ENCODE results near the gene SLC7A1.

SLC7A1 gene

DNA sequence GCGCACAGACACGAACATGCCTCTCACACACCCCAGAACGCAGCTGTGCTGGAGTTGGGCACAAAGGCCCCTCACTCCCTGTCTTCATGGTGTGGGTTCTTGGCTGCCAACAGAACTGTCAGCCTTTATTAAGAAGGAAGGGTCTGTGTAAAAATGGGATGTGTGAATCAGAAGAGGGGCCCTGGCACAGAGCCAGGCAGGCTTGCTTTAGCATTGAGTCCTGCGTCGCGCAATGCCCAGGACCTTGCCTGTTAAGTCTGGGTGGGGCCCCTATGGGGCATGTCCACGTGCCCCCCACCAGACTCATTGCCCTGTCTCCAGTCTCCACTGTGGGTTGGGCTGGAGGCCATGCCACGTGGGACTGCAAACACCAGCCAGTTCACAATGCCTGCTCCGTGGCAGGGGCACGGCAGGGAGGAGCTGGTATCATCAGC is 84.8 kb downstream of the SLC7A1 start:
- no peak for DNase-seq (ENCODE audit: low read depth in 2 of 2)

DNA sequence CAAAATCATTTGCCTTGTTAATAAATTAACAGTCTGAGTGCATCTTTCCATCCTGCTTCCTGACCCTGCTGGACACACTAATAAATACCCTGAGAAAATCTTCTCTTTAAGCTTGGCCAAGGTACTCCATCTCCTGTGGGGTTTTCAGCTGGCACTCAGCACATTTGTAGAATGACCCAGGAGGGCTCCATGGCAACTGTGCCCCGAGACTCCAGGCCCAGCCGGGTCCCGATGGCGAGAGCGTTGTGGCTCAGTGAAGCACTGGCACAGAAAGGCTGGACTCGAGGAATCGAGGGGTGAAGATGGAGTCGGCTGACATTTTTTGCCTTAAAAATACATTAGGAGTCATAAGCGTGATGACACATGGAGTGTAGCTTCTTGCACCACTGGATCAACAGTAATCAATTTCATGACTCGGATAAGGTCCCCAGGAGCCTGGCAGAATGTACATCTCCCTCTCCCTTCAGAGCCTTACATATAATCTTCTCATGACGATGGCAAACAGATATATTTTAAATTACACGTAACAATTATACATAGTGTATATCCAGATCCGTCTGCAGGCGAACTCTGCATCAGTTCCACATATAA is 85.4 kb downstream of the SLC7A1 start:
- DNase-seq (ENCODE audit: low read depth in 2 of 2) = no peak

DNA sequence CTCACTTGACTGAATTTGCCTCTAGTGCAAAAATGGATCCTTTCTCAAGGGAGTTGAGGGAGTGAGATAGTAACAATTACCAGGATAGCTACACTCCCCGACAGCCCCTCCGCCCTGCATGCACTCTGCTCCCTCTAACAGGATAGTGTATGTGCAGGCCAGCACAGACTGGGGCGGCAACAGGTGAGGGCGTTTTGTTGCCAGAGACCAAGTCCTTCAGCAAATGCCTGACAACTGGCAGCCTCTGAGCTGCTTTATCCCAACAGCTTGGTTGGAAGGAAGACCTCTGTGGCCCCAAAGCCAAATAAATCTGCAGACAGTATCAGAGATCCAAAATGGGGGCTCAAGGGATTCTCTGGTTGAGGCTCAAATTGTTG is 86.6 kb downstream of the SLC7A1 start:
- no peak for DNase-seq (ENCODE audit: low read depth in 2 of 2)

DNA sequence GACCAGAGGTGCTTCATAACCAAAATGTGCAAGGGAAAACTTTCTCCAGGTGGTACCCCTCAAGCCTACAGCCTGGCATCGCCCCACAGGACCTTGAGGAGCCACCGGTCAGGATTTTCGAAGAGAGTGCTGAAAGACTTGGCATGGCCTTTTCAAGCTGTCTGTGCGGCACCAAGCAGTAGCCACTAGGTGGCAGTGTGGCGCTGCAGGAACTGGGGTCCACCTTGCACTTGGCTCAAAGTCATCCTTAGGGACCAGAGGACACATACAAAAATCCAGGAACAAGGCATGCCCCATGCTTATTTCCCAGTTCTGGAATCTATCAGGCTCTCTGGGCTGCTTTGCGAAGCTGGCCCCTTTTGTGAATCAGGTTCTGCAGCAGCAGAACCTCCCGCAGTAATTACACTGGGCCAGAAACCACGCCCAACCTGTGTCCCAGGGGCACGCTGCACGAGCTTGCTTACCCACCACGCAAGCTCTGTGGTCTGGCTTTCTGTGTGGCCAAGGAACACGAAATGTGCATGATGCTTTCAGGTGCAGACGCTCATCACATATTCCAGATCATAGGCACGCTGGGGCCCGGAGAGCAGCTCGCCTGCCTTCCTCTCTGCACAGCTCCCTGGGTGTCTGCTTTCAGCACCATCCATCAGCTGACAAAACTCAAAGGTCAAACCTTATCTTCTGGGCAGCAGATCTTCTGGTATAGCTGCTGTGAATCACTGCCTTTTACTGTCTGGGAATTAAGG is 87.2 kb downstream of the SLC7A1 start:
- peak; percentile 42 to 55 for DNase-seq (ENCODE audit: low read depth in 2 of 2)

DNA sequence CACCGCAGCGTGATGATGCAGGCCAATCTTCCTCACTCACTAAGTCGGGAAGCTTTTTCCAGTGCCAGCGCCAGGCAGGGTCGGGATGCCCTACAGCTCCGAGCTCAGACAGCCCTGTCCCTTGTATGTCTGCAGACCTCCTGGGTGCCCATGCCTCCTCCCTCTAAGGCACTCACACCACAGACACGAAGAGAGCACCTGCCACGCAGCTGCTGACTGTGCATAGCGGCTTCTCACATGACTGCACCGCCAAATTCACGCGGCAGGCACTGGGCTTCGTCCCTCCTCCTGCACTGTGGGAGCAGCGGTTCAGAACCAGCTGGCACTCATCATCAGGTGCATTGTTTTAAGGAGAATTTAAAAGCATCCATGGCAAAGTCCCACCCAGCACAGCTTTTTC is 88.1 kb downstream of the SLC7A1 start:
- no peak for DNase-seq (ENCODE audit: low read depth in 2 of 2)

DNA sequence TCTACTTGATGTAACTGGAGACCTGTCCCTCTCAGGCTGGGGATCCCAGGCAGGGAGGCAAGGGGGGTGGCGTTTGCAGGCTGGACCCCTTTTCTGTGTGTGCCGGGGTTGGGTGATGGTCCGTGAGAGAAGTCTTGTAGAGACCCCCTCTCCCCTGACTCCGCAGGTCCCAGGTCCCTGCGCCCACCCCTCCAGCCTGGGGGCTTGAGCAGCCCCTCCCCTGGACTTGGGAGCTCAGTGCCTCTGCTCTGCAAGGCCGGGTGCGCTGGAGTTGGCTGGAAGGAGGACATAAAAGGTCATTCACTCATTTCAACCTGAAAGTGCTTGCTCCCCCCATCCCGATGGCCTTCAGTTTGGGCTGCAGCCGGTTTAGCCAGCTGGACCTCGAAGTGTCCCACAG is 89.5 kb downstream of the SLC7A1 start:
- no peak for DNase-seq (ENCODE audit: low read depth in 2 of 2)

DNA sequence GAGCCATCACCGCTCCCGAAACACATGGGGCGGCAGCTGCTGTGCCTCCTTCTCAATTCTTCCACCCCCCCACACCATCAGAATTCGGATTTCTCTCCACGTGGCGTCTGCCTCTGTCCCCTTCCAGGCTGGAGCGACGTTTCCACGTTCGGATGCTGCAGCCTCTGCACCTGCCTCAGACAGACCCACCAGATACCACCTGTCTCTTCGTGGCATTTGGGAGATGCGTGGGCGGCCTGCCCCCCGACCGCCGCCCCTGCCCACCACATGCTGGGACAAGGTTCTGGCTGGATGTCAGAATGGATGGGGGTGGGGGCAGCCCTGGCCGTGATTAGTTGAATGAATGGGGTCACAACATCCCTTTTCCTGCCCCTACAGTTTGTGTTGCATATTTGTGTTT is 90.0 kb downstream of the SLC7A1 start:
- no peak for DNase-seq (ENCODE audit: low read depth in 2 of 2)

DNA sequence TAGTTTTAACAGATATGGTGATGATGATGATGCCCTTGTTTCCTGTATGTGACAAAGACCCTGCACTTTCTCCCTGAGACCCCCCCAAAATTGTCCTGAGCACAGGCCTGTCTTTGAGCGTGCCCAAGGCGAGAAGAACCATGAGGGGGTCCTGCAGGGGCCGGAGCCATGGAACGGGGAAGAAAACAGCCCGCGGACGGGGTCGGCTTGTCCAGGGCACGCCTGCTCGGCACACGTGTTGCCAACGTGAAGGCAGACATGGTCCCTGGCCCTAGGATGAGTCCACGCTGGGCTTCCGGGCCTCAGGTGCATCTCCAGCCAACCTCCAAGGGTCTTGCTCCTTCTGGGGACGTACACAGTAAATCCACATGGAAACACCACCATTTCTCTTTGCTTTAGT is 90.8 kb downstream of the SLC7A1 start:
- DNase-seq (ENCODE audit: low read depth in 2 of 2) = no peak

DNA sequence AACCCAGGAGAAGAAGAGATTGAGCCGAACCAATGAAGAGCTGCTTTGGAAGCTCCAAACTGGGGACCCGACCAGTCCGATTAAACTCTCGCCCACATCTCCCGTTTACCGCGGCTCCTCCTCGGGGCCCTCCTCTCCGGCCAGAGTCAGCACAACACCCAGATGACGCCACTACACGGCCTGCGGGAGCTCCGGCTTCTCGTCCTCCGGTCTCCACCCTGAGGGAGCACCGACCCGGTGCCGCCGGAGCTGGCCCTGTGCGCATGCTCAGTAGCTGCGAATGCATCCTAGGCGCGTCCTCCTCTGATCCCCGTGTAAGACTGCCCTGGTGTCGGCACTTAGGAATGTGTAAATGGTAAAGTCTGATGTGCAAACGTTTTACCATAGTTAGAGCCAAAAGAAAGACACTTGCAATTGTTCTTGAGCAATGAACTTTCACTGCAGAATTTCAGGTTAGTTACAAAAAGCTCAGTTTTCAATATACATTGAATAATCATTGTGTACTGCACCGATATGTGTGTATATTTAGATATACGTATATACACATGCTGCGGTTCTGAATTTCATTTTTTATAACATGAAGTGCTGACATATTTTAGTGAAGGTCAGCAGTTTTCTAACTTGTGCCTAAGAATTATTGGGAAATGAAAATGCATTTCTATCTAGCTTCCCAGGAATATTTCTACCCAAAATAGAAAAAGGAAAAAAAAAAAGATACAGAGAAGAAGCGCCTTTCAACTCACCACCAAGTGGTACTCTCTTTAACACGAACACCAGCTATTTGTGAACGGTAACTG is 92.2 kb downstream of the SLC7A1 start:
- no peak for DNase-seq (ENCODE audit: low read depth in 2 of 2)

DNA sequence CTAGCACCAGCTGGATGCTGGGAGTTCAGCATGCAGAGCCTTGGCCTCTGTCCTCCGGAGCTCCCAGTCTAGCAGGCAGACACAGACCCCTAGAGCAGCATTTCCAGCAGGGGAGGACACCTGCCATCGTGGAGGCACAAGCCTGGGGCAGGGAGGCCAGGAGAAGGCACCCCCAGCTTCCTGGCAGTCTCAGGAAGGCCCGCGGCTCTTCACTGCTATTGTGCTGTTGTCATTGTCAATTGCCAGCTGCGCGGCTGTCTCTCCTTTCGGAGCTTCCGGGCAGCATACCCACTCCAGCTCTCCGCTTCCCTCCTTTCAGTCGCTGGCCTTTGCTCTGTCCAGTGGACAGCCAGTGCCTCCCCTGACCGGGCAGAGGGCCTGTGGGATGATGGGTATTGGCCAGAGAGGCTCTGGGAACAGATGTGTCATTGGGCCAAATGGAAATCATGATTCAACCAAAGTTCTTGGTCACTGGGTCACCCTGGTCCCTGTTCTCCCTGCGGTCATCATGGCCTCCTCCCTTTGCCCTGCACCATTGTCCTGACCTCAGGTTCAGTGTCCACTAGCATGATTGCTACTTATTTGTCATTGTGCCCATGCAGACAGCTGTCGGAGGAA is 93.0 kb downstream of the SLC7A1 start:
- DNase-seq (ENCODE audit: low read depth in 2 of 2) = no peak

DNA sequence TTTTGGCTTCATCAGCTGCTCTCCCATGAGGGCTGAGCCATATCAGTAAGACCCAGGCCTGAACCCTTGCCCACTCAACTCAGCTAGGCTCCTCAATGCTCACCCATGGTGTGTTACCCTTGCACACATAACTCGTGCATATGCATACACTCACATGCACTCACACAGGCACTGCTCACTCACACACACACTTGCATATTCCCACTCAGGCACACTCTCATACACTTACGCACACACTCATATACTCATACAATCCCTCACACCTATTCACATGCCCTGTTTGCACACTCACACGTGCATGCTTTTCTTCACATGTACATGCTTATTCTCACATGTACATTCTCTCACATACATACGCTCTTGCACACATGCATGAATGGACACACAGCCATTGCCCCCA is 93.8 kb downstream of the SLC7A1 start:
- no peak for DNase-seq (ENCODE audit: low read depth in 2 of 2)

DNA sequence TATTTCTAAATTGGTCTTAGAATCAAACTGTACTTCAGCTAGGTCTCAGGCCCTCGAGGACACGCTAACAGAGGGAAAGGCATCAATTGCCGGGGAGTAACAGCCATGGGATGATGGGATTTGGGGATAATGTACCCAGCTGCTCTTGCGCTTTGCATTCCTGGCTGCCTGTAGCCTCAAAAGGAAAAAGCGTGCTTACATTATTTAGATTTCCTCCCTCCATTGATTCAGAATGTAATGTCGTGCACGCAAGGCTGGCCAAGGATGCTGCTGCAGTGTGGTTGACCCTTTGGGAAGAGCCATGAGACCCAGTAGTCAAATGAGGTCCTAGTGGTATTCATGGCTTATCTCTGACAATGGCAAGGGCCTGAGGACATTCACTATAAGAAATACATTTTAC is 95.1 kb downstream of the SLC7A1 start:
- DNase-seq (ENCODE audit: low read depth in 2 of 2) = no peak

DNA sequence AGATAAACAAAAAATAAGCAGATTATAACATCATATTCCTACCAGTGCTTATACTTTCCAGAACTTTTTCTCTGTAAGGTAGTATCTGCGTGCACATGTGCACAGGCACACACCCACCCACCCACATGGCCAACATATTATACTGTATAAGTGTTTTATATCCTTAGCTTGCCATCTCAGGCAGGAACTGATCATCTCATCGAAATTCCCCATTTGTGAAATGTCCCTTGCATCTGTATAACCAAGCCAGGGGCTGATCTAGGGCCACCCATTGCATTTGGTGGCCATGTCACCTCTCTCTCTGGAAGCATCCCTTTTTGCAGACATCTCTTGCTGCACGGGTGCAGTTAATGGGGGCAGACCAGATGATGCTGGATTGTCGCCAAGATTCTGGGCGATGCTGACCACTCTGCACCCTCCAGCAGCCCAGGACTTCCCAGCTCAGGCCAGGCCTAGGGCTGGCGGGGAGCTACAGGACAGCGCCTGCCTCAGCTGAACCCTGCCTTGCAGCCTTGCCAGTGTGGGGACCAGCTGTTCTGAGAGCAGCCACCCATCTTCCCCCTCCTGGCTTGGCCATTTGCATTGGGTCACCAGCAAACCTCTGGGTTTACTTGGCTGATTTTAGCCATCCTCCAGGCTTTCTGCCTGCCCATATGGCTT is 95.9 kb downstream of the SLC7A1 start:
- no peak for DNase-seq (ENCODE audit: low read depth in 2 of 2)

DNA sequence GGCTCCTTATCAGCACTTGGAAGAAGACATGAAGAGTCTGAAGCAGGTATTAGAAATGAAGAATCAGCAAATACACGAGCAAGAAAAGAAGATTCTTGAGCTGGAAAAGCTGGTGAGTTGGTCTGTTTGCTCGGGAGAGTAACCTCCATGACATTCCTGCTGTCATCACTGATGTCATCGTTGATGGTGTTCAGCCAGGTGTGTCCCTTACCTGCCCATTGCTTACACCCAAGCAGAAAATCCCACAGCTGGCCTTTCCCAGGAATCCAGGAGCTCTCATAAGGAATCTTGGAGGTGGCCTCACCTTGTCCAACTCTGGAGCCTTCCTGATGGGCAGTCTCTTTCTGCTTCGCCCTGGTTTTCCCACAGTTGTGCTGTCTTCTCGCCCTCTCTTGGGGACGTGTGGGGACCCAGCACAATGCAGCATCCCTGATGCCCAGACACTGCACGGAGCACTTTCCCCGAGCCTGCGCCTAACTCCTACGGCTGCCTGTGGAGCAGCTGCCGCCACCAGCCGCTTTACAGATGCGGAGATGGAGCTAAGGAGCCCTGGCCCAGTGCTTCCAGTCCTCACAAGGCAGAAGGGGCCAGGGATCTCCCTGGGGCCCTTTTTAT is 97.0 kb downstream of the SLC7A1 start:
- no peak for DNase-seq (ENCODE audit: low read depth in 2 of 2)

DNA sequence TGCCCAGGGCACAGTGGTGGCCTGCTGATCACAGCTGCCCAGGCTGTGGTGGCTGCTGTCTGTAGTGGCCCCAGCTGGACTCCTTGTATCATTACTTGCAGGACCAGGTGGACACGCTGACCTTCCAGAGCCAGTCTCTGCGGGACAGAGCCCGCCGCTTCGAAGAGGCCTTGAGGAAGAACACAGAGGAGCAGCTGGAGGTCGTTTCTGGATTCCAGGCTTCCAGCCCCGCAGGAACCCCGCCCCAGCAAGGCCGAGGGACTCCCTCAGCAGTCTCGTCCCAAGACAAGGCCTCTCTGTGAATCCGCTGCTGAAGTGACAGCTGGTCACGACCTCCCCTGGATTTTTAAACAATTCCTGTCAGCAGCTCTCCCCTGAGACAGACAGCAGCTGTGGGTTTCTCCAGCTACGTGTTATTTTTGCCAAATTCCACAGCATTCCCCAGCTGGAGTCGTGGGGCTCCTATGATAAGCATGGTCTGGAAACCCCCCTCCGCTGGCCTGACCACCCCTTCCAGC is 98.3 kb downstream of the SLC7A1 start:
- no peak for DNase-seq (ENCODE audit: low read depth in 2 of 2)

DNA sequence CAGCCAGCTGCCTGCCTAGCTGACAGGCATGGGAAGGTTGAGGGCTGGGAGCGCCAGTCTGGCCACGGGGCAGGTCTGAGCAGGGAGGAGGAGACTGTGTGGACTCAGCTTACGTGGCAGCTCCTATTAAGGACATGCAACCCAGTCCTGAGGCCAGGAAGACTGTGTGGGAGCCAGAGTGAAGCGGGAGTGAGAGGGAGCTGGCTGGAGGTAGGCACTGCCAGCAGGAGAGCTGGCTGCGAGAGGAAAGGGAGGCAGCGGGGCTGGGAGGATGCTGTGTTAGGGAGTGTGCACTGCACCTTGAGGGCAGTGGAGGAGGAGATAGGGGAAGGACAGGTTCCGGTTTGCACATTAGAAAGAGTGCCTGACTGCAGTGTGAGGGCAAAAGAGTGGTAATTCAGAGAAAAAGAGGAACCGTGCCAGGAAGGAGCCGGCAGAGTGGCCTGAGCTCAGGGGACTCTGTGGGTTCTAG is 99.2 kb downstream of the SLC7A1 start:
- no peak for DNase-seq (ENCODE audit: low read depth in 2 of 2)

DNA sequence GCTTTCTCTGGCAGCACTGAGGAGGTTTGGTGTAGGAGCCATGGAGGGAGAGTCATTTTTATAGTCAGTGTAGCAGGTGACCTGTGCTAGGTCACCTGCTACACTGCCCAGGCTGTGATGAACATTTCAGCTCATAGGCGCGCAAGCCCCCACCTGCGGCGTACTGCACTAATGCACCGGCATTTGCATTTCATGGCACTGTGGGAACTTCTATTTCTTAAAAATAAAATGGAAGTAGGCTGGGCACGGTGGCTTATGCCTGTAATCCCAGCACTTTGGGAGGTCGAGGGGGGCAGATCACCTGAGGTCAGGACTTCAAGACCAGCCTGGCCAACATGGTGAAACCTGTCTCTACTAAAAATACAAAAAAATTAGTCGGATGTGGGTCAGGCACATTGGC is 101.0 kb downstream of the SLC7A1 start:
- DNase-seq (ENCODE audit: low read depth in 2 of 2) = no peak

DNA sequence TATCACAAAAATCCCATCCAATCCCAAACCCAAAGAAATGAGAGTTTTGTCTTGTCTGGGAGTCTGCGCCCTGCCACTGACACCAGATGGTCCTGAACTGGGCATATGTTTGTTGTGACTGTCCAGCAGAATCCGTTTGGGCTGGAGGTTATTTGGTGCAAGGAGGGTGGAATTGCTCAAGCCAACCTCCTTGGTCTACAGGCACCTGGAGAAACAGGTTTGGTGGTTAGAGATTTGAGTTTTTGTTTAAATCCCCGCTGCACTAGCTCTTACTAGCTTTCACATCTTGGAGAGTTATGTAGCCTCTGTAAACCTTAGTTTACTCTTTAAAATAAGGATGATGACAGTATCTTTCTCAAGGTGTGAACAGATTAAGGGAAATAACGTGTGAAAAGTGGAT is 101.7 kb downstream of the SLC7A1 start:
- DNase-seq (ENCODE audit: low read depth in 2 of 2) = no peak

DNA sequence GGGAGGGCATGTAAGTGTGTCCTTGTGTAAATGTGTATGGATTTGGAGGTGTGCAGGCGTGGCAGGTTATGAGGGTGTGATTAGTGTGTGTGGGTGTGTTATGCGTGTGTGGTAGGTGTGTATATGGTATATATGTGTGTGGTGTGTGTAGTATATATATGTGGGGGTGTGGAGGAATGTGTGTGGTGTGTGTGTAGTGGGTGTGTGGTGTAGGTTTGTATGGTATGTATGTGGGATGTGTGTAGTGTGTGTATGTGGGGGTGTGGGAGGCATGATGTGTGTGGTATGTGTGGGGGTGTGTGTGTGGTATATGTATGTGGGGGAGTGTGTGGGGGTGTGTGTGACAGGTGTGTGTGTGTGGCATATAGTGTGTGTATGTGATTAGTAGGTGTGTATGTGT is 104.2 kb downstream of the SLC7A1 start:
- no peak for DNase-seq (ENCODE audit: low read depth in 2 of 2)

DNA sequence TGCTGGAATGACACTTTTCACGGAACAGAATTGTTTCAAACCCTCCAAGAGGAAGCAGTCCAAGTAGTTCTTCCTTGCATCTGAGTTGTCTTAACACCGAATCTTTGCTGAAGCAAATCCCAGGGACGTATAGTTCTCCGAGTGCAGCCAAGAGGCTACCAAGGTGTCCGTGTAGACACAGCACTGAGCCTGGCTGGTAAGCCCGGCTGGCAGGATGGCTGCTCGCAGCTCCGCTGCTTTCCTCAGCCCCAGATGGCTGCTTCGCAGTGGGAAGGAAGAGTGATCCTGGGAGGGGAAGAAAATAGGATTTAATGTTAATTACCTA is 105.0 kb downstream of the SLC7A1 start:
- no peak for DNase-seq (ENCODE audit: low read depth in 2 of 2)
